ENCODE results near the gene WDR70.
A peak's percentile ranks its signal among the peaks of the same experiment; 100 is the strongest.
"Not testable (repeated sequence)": the region's sequence is repeated elsewhere in the genome, so short reads cannot be mapped to it uniquely, and the experiment has no call there.

The WDR70 gene

GRCh38 chr5:37781409-37781808 is 402.3 kb downstream of the WDR70 start:
- DNase-seq (ENCODE audit: insufficient read length, low spot score); FAIRE-seq: not testable (repeated sequence)

- FAIRE-seq (no peak), DNase-seq (ENCODE audit: insufficient read length, low spot score) (no peak)
Measured at GRCh38 chr5:37786416-37786815, 407.3 kb downstream of the WDR70 start.

DNA sequence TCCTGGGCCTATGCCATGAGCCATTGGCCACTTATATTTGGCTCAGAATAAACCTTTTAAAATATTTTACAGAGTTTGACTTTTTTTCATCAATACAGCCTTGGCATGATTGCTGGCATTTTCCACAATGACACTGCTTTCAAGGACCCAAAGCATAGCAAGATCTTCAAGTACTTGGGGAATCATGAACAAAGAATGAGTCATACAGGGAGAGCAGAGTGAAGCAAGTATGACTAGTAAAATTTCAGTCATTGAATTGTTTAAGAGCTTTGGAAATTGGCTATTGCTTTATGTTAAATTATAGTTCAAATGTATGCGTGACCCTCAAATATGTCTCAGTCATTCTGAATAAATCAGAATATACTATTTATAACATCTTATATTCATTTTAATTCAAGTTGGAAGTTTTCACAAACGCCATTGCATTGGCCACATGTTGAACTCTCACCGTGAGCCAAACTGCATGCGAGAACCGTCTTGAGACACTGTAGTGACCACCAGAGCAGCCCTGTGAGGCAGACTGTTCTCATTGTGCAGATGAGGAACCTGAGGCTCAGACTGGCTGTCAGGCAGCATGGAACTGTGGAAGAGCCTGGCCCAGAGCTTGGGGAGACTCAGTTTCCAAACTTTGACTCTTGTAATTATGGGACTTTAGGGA is 407.9 kb downstream of the WDR70 start:
- FAIRE-seq = peak; percentile 48

DNA sequence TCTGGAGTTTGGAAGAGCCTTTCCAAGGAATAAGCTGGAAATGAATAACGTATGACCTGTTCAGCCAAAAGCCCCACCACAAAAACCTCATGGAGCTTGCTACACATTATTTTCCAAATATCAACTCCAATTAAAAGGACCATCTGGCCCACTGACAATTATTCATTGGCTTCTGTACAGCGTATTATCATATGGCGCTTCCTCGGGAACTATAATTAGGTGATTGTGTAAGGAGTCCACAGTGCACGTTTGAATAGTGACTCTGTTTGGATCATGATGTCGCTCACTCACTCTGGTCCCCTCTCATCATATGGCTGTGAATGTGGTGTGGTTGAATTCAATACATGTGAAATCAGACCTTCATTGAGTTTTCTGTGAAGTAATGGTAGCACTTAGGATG is 408.6 kb downstream of the WDR70 start:
- no peak for DNase-seq (ENCODE audit: insufficient read length, low spot score)
- peak; percentile 48 for FAIRE-seq

More for the DNA sequence above, 407.9 kb downstream of the WDR70 start:
- DNase-seq (ENCODE audit: insufficient read length, low spot score) = peak; percentile 49

- no peak for DNase-seq (ENCODE audit: insufficient read length, low spot score)
- FAIRE-seq = peak; percentile 52
Measured at GRCh38 chr5:37789991-37790390, 410.9 kb downstream of the WDR70 start.

- FAIRE-seq (no peak), DNase-seq (ENCODE audit: insufficient read length, low spot score) (no peak)
Measured at GRCh38 chr5:37791321-37791720, 412.2 kb downstream of the WDR70 start.

GRCh38 chr5:37792975-37793631 is 414.0 kb downstream of the WDR70 start:
- FAIRE-seq (peak; percentile 89), DNase-seq (ENCODE audit: insufficient read length, low spot score) (peak; percentile 71)

DNA sequence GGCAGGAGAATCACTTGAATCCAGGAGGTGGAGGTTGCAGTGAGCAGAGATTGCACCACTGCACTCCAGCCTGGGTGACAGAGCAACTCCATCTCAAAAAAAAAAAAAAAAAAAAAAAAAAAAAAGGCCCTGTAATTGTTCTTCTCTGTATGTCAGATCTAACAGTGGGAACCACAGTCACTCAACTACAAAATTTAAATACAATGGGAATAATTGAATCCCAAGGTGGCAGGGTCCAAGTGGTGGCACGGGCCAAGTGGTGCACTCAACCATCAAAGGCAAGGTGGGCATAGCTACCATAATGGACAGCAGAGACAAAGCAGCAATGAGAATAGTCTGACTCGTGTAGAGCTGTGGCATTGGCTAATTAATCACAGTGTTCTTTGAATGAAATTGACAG is 416.2 kb downstream of the WDR70 start:
- peak; percentile 64 for FAIRE-seq
- DNase-seq (ENCODE audit: insufficient read length, low spot score) = not testable (repeated sequence)

DNA sequence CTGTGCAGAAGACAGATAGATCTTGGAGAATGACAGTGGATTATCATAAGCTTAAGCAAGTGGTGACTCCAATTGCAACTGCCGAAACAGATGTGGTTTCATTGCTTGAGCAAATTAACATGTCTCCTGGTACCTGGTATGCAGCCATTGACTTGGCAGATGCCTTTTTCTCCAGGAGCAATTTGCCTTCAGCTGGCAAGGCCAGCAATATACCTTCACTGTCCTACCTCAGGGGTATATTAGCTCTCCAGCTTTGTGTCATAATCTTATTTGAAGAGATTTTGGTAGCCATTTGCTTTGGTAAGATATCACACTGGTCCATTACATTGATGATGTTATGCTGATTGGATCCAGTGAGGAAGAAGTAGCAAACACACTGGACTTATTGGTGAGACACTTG is 417.3 kb downstream of the WDR70 start:
- FAIRE-seq = peak; percentile 66
- DNase-seq (ENCODE audit: insufficient read length, low spot score) = not testable (repeated sequence)

DNA sequence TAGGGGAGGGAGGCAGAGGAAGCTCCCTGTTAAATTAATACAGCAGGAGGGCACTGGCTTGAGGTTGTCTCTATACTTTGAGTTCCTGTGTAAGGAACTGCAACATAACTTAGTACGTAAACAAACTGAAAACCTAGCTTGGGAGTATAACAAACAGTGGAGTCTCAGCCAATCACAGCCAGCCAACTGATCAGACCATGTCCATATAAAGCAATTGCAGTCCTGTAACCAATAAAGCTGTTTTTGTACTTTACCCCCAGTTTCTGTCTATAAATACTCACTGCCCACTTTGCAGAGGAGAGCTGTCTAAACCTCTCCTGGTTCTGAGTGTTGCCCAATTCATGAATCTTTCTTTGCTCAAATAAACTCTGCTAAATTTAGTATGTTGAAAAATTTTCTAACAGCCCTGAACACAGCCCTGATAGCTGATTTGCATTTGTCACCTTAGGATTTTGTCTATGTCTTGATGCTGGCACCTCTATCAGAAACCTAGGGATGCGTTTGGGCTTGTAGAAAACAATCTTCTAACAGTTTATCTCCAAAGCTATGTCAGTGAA is 420.8 kb downstream of the WDR70 start:
- FAIRE-seq = no peak
- no peak for DNase-seq (ENCODE audit: insufficient read length, low spot score)

DNA sequence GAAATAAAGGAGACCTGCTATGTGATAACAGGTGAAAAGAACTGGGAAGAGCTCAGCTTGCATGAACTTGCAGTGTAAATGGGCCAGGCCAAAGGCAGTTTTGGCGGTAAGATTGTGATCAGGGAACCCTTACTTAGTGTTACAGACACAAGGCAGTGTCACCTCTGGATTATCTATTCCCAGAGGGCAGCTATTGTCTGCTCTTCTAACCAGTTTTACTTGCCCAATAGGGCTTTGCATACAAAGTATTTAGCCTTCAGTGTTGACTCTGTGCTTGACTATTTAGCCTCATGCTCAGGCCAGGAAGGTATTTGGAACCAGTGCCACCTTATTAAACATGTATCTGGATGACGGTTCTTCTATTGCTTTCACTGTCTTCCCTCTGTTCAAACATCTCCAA is 422.4 kb downstream of the WDR70 start:
- no peak for FAIRE-seq
- no peak for DNase-seq (ENCODE audit: insufficient read length, low spot score)

Measured in HTR-8/SVneo (cell line).